ENCODE data around the gene COPS6.
"Not testable (repeated sequence)": the region's sequence is repeated elsewhere in the genome, so short reads cannot be mapped to it uniquely, and the experiment has no call there.

The COPS6 gene

GRCh38 chr7:100120733-100121036, 31.9 kb downstream of the COPS6 start:
- Mint-ChIP-seq H3K4me1 (peaks cover 27 to 48% of the 10 kb centered on the region in 2 donors), H3K9me3 (no peaks in the 10 kb centered on the region), H3K27me3 (no peaks in the 10 kb centered on the region), H3K27ac (no peak overlapping the region), H3K4me3 (peak overlapping the region; percentile 87 to 99), H3K36me3 (peaks cover 13 to 23% of the 10 kb centered on the region in 2 donors)
- ATAC-seq (replicated peaks) (no peak), DNase-seq (no peak)

GRCh38 chr7:100122067-100122466, 33.3 kb downstream of the COPS6 start:
- Mint-ChIP-seq H3K27ac (no peak overlapping the region), H3K9me3 (no peaks in the 10 kb centered on the region), H3K4me1 (peaks cover 25 to 57% of the 10 kb centered on the region in 2 donors), H3K27me3 (no peaks in the 10 kb centered on the region), H3K36me3 (peaks cover 7 to 14% of the 10 kb centered on the region in 2 donors), H3K4me3 (no peak overlapping the region)
- ATAC-seq (replicated peaks) = no peak
- no peak for DNase-seq

- Mint-ChIP-seq H3K27me3 (no peaks in the 10 kb centered on the region), H3K27ac (no peak overlapping the region), H3K36me3 (peaks cover 7 to 14% of the 10 kb centered on the region in 2 donors), H3K4me3 (no peak overlapping the region), H3K9me3 (no peaks in the 10 kb centered on the region), H3K4me1 (peaks cover 25 to 57% of the 10 kb centered on the region in 2 donors)
- DNase-seq (no peak), ATAC-seq (replicated peaks) (no peak)
Observed at GRCh38 chr7:100122568-100122967, 33.8 kb downstream of the COPS6 start.

- no peaks in the 10 kb centered on the region for H3K9me3 Mint-ChIP-seq
- ATAC-seq (replicated peaks) (no peak), DNase-seq (no peak)
- H3K27me3 Mint-ChIP-seq = no peaks in the 10 kb centered on the region
- H3K4me3 Mint-ChIP-seq = peak overlapping the region; percentile 8 to 28
- peaks cover 6 to 9% of the 10 kb centered on the region in 2 donors for H3K36me3 Mint-ChIP-seq
- peak overlapping the region; percentile 56 for H3K27ac Mint-ChIP-seq
- H3K4me1 Mint-ChIP-seq = peaks cover 28 to 53% of the 10 kb centered on the region in 2 donors
Observed at GRCh38 chr7:100124301-100125230, 35.8 kb downstream of the COPS6 start.

- peak in 1 of 2 donors; percentile 1 for ATAC-seq (replicated peaks)
- Mint-ChIP-seq H3K36me3 (peaks cover 6 to 9% of the 10 kb centered on the region in 2 donors), H3K27ac (peak overlapping the region; percentile 100)
Observed at GRCh38 chr7:100126239-100126930, 37.6 kb downstream of the COPS6 start.

GRCh38 chr7:100126931-100127865, 38.4 kb downstream of the COPS6 start, which contains the start of gene MBLAC1:
TSS of gene MBLAC1 (plus strand) at chr7:100126967. CDS start at chr7:100127396, 429 bp downstream.
- Mint-ChIP-seq H3K27me3 (no peaks in the 10 kb centered on the region), H3K9me3 (no peaks in the 10 kb centered on the region), H3K4me3 (peak within 1 kb of the TSS; percentile 95 to 99), H3K4me1 (peaks cover 25 to 52% of the 10 kb centered on the region in 2 donors), H3K27ac (peak within 1 kb of the TSS; percentile 100), H3K36me3 (peaks cover 6 to 9% of the 10 kb centered on the region in 2 donors)
- ATAC-seq (replicated peaks) (peak; percentile 81 to 83), DNase-seq (peak; percentile 87)

More at GRCh38 chr7:100126239-100126930, 37.6 kb downstream of the COPS6 start:
- peak overlapping the region; percentile 95 to 99 for H3K4me3 Mint-ChIP-seq
- H3K9me3 Mint-ChIP-seq = no peaks in the 10 kb centered on the region
- DNase-seq = no peak
- H3K27me3 Mint-ChIP-seq = no peaks in the 10 kb centered on the region
- H3K4me1 Mint-ChIP-seq = peaks cover 25 to 47% of the 10 kb centered on the region in 2 donors

- Mint-ChIP-seq H3K36me3 (peaks cover 4 to 5% of the 10 kb centered on the region in 2 donors), H3K4me3 (peak overlapping the region; percentile 95 to 99), H3K4me1 (peaks cover 26 to 53% of the 10 kb centered on the region in 2 donors), H3K27ac (peak overlapping the region; percentile 86), H3K9me3 (no peaks in the 10 kb centered on the region), H3K27me3 (no peaks in the 10 kb centered on the region)
- ATAC-seq (replicated peaks) (peak; percentile 18 to 20), DNase-seq (no peak)
Observed at GRCh38 chr7:100127866-100128636, 39.3 kb downstream of the COPS6 start.

GRCh38 chr7:100128637-100128963, 39.8 kb downstream of the COPS6 start:
- Mint-ChIP-seq H3K27ac (no peak overlapping the region), H3K36me3 (peaks cover 4 to 5% of the 10 kb centered on the region in 2 donors), H3K4me1 (peaks cover 26 to 54% of the 10 kb centered on the region in 2 donors), H3K9me3 (no peaks in the 10 kb centered on the region), H3K27me3 (no peaks in the 10 kb centered on the region), H3K4me3 (no peak overlapping the region)
- DNase-seq (no peak), ATAC-seq (replicated peaks) (no peak)

GRCh38 chr7:100130220-100130607, 41.4 kb downstream of the COPS6 start:
- ATAC-seq (replicated peaks); H3K27ac Mint-ChIP-seq; H3K27me3 Mint-ChIP-seq; H3K9me3 Mint-ChIP-seq; H3K4me3 Mint-ChIP-seq; DNase-seq; H3K36me3 Mint-ChIP-seq: not testable (repeated sequence)
- H3K4me1 Mint-ChIP-seq = peaks cover 17 to 42% of the 10 kb centered on the region in 2 donors

GRCh38 chr7:100130608-100131453, 42.1 kb downstream of the COPS6 start:
- Mint-ChIP-seq H3K9me3 (no peaks in the 10 kb centered on the region), H3K36me3 (peaks cover 0 to 1% of the 10 kb centered on the region in 2 donors), H3K27me3 (no peaks in the 10 kb centered on the region), H3K4me1 (peaks cover 13 to 37% of the 10 kb centered on the region in 2 donors), H3K4me3 (peak overlapping the region; percentile 46 to 54), H3K27ac (no peak overlapping the region)
- ATAC-seq (replicated peaks) (no peak), DNase-seq (peak; percentile 65)

GRCh38 chr7:100132126-100132525, 43.4 kb downstream of the COPS6 start:
- no peaks in the 10 kb centered on the region for H3K9me3 Mint-ChIP-seq
- H3K4me3 Mint-ChIP-seq = no peak overlapping the region
- peaks cover 13 to 29% of the 10 kb centered on the region in 2 donors for H3K4me1 Mint-ChIP-seq
- H3K27me3 Mint-ChIP-seq = no peaks in the 10 kb centered on the region
- peak overlapping the region; percentile 81 for H3K27ac Mint-ChIP-seq
- no peak for DNase-seq
- no peak for ATAC-seq (replicated peaks)
- H3K36me3 Mint-ChIP-seq = no peaks in the 10 kb centered on the region

GRCh38 chr7:100132697-100133151, 44.0 kb downstream of the COPS6 start:
- no peaks in the 10 kb centered on the region for H3K36me3 Mint-ChIP-seq
- peak overlapping the region; percentile 81 for H3K27ac Mint-ChIP-seq
- H3K9me3 Mint-ChIP-seq = no peaks in the 10 kb centered on the region
- H3K27me3 Mint-ChIP-seq = no peaks in the 10 kb centered on the region
- H3K4me1 Mint-ChIP-seq = peaks cover 15 to 32% of the 10 kb centered on the region in 2 donors
- ATAC-seq (replicated peaks) (peak; percentile 74 to 77), DNase-seq (peak; percentile 52)
- no peak overlapping the region for H3K4me3 Mint-ChIP-seq

Data from stimulated activated naive B cell treated with anti-CD40 and anti-IgM and Interleukin-4, amounts not matched to agents 10 μg/mL and 1 μg/mL and 100 μg/mL, for 72 hours (primary cell).